GM18519 (cell line): ENCODE measurements around the gene RIOK3.
A peak's percentile ranks its signal among the peaks of the same experiment; 100 is the strongest.
"Not testable (repeated sequence)": the region's sequence is repeated elsewhere in the genome, so short reads cannot be mapped to it uniquely, and the experiment has no call there.

ENCODE experiments used
- ATAC-seq: cut with Tn5 transposase; IDR thresholded peaks from one replicate; pipeline ENCODE4 v1.9.1; 2021; ENCODE audit warnings: mild to moderate bottlenecking, moderate library complexity; ENCODE audit not compliant: unreplicated experiment, low FRiP score

RIOK3 gene

DNA sequence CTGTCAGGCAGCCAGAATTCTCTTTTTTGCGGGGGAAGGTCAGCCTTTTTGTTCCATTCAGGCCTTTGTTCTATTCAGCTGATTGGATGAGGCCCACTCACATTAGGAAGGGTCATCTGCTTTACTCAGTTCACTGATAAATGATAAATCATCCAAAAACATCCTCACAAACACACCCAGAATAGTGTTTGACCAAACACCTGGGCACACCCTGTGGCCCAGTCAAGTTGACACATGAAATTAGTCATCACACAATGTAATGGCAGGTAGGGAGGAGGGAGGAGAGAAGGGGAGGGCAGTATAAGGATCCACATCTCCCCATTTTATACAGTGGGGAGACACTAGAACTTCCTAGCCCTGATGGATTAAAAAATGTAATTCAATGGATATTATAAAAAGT is 41.9 kb downstream of the RIOK3 start:
- no peak for ATAC-seq

- no peak for ATAC-seq
Observed at GRCh38 chr18:23495723-23496440, 42.8 kb downstream of the RIOK3 start.

- ATAC-seq, result no peak
Observed at GRCh38 chr18:23498117-23498516, 45.0 kb downstream of the RIOK3 start.

GRCh38 chr18:23498877-23499276 is 45.8 kb downstream of the RIOK3 start:
- peak; percentile 38 for ATAC-seq

GRCh38 chr18:23499291-23499781 is 46.2 kb downstream of the RIOK3 start:
- ATAC-seq, result no peak

DNA sequence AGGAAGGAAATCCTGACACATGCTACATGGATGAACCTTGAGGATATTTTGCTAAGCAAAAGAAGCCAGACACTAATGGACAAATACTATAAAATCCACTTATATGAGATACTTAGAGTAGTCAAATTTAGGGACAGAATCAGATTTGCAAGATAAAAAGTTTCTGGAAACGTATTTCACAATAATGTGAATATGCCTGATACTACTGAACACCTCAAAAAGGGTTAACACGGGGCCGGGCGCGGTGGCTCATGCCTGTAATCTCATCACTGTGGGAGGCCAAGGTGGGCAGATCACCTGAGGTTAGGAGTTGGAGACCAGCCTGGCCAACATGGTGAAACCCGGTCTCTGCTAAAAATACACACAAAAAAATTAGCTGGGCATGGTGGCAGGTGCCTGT is 48.5 kb downstream of the RIOK3 start:
- no peak for ATAC-seq

DNA sequence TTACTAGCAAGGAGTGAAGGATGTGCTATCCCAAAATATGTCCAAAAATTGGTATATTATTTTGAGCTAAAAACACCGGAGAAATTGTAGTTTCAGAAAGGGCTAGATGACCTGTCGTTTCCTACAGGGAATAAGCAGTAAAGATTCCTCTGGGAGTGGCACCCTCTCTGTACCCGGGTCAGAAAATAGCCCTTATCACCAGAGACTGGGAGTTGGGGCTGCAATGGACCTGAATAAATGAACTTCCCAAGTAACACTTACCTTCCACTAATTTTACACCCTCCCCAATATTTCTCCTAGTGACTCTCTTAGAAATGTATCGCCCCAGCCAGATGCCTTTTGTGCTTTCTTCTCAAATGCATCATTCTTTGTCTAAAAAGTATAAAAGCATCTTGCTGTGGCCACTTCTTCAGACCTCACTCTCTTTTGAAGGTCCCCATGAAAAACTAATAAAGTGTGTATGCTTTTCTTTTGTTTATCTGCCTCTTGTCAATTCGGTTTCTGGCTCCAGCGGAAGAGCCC is 49.5 kb downstream of the RIOK3 start:
- ATAC-seq, result no peak

DNA sequence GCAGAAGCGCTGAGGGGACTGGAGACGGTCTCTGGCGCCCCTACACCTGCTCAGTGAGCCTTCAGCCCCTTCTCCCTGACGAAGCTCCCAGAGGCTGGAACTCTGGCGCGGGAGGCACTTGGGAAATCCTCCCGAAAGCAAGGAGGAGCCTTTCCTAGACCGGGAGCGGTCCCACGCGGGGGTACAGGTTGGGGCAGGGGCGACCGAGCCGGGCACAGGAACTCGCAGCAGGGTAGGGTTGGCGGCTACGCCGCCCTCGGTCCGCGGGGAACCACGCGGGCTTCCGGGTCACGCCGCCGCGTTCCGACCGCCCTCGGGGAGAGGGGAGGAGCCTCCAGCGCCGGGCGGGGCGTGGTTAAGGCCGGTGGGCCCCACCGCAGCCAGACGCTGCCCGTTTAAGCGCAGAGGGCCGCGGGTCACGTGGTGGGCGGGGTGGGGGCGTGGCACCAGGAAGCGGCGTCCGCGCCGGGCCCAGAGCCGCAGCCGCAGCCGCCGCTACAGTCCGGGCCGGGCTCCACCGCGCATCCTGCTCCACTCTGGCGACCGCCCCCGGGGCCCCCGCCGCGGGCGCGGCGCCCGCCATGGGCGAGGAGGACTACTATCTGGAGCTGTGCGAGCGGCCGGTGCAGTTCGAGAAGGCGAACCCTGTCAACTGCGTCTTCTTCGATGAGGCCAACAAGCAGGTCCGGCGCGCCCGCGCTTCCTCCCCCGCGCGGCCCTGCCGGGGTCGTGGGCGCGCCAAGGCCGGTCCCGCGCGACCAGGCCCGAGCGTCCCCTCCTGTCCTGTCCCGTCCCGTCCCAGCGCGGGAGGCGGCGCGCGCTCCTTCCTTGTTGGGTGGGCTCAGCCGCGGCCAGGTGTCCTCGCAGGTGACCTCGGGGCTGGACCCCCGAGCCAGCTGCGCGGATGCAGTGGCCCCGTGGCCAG is 50.2 kb downstream of the RIOK3 start, which contains the start of gene RMC1:
Gene RMC1, plus strand, starts transcription at position 474 of the 925 bp plus-strand sequence. Its CDS starts 108 bp downstream, at position 582.
- ATAC-seq, result peak; percentile 47

DNA sequence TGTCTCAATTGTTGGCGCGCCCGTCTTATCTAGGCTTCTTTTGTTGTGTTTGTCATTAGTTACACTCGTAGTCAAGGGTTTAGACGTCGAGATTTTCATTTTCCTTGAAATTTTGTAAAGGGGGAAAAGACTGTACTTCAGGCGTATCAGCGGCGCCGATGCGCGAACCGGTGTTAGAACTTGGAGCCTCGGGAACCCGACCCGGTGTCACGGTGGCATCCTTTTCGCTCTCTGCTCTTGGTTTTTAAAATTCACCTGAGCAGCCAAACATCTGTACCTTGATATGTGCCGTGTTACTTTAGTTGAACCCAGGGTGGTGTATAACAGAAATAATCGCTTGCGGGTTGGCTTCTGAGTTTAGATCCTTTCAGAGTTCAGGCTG is 50.9 kb downstream of the RIOK3 start:
- ATAC-seq, result no peak

DNA sequence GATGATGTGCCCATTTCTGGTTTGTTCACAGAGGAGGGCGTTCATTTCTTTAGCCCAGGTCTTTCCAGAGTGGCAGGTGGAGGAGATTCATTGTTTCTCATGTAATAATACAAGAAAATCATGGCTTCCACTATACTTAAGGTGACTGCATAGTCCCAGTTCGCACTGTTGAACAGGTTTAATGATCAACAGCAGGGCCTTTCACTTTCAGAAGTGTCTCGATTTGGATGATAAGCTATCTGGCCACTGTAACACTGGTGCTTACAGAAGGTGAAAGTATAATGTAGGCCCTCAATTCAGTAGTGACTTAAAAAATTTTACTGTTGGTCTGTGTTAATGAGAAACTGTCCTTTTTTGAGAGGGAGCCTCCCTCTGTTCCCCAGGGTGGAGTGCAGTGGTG is 51.6 kb downstream of the RIOK3 start:
- ATAC-seq, result peak; percentile 43

GRCh38 chr18:23506393-23506792 is 53.3 kb downstream of the RIOK3 start:
- ATAC-seq, result no peak

DNA sequence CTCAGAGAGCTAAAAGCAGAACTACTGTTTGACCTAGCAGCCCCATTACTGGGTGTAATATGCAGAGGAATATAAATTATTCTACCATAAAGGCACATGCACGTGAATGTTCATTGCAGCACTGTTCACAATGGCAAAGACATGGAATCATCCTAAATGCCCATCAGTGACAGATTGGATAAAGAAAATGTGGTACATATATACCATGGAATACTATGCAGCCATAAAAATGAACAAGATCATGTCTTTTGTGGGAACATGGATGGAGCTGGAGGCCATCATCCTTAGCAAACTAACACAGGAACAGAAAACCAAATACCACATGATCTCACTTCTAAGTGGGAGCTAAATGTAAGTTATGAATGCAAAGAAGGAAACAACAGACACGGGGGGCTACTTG is 57.8 kb downstream of the RIOK3 start:
- ATAC-seq, result not testable (repeated sequence)

GRCh38 chr18:23512216-23512615 is 59.1 kb downstream of the RIOK3 start:
- not testable (repeated sequence) for ATAC-seq

DNA sequence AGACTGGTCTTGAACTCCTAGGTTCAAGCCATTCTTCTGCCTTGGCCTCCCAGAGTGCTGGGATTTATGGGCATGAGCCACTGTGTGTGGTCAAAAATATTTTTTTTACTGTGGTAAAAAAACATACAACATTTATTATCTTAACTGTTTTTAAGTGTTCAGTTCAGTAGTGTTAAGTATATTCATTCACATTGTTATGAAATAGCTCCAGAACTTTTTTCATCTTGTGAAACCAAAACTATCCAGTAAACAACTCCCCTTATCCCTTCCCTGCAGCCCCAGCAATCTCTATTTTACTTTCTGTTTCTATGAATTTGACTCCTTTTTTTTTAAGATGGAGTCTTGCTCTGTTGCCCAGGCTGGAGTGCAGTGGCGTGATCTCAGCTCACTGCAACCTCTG is 59.6 kb downstream of the RIOK3 start:
- ATAC-seq, result no peak

DNA sequence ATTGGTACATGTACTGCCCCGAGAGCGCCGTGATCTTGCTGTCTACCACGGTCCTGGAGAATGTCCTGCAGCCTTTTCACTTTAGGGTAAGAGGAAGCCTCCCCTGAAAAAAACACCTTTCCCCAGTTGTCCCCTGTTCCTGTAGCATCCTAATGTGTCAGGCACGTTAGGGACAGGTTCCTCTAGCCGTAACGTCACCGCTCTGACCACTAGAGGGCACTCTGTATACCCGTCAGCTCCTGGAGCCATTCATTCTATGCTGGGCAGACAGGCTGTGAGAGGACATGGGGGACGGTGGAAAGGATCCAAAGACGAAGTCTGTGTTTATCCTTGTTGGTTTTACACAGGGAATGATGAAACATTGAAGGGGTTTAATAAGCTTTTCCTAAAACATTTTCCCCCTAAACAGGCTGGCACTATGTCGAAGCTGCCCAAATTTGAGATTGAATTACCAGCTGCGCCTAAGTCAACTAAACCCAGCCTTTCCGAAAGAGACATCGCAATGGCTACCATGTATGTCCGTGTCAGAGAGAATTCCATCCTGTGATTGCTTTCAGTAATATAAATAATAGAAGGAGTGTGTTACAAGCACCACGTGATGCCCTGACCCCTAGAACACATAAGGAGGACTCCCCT is 62.9 kb downstream of the RIOK3 start:
- peak; percentile 50 for ATAC-seq

DNA sequence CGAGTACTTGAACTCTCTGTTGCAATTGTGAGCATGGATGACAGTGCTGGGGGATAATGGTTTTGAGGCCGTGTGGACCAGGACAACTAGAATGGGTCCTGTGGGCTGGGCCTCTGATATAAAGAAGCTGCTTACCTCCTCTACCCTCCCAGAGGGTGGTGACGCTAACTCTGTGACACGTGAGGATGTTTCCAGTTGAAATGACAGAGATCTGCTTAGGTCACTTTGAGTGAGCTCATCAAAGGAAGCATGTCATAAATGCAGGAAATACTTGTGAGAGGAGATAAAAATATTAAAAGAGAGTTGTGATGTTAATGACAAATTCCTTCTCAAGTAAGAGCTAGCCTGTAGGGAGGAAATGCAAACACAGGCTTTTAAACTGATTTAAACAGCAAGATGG is 66.6 kb downstream of the RIOK3 start:
- ATAC-seq, result no peak

GRCh38 chr18:23521271-23521670 is 68.2 kb downstream of the RIOK3 start:
- ATAC-seq, result no peak

DNA sequence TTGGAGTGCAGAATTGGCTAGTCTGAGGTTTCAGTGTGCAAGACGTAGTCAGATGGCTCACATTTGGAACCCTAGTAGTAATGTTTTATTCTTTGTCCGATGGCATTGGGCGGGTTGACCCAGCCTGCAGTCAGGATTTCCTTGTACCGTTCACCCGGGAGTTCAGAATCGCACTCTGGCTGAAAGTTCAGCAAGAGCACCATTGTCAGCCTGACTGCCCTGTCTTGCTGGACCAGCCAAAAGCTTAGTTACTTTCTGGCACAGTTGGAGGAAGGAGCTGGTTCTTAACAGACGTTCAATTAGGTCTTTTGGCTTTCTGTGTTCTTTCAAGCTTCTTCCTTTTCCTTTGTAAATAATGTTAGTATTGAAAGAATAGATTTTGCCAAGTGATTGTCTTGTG is 68.8 kb downstream of the RIOK3 start:
- ATAC-seq, result no peak

DNA sequence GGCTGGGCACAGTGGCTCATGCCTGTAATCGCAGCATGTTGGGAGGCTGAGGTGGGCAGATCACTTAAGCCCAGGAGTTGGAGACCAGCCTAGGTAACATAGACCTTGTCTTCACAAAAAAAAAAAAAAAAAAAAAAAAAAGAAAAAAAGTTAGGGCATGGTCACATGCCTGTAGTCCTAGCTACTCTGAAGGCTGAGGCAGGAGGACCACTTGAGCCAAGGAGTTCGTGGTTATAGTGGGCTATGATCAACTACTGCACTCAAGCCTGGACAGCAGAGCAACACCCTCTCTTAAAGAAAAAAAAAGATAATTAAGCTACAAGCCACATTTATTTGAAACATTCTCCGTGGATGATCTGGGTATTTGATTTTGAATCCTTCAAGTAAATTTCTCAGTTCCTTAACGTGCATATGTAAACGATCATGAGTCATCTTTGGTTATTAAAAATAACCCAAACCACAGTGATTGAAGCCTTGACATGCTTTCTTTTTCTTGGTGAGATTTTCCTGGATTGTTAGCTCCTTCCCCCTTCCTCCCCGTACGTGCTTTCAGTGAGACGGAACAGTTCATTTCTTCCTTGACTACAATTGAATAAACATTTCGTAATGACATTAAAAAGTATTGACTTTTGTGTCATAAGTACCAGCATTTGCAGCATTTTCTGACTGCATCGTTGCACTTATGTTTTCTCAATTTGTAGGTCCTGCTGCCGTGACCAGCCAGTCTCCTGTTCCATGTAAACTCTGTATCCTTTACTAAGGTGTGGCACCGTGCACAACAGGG is 70.5 kb downstream of the RIOK3 start:
- ATAC-seq, result no peak

DNA sequence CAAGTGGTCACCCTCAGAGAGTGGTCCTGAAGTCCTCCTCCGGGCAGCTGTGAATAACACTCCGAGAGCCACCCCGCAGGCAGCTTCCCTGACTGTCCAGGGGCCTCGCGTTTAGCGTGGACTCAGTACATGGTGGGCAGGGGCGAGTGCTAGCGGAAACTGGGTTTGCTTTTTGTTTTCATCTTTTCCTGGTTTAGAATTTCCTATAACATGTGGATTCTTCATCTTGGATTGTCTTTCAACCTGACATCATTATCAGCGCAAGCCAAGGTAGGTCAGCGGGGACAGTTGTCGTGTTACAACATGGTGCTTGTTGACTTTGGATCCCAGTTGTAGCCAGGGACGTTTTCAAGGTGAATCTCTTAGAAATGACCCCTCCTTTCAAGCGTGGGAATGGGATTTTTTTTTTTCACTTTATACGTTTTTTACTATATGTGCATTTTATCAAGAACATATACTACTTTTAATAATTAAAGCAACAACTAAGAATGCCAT is 71.2 kb downstream of the RIOK3 start:
- ATAC-seq, result no peak
